Measurements from ENCODE around the gene PTCD2.

Gene PTCD2

GRCh38 chr5:72407078-72407477 is 86.9 kb downstream of the PTCD2 start:
- Histone ChIP-seq H3K4me1 (ENCODE audit: insufficient read depth, low read length, severe bottlenecking) (no peaks in the 10 kb centered on the region), H3K36me3 (ENCODE audit: insufficient read depth, low read length) (no peaks in the 10 kb centered on the region), H3K79me2 (ENCODE audit: insufficient read depth, low read length) (no peaks in the 10 kb centered on the region), H3K9me3 (ENCODE audit: low read length) (no peaks in the 10 kb centered on the region), H2AFZ (ENCODE audit: low read length) (no peak overlapping the region), H3K4me3 (ENCODE audit: low read depth, low read length, poor library complexity, severe bottlenecking) (no peak overlapping the region), H3K27me3 (ENCODE audit: insufficient read depth, low read length) (no peaks in the 10 kb centered on the region), H3K4me2 (ENCODE audit: low read length) (no peak overlapping the region), H3F3A (ENCODE audit: insufficient read depth, low read length) (no peaks in the 10 kb centered on the region), H3K27ac (ENCODE audit: low read depth, low read length, poor library complexity, severe bottlenecking) (no peak overlapping the region), H4K20me1 (ENCODE audit: insufficient read depth, low read length) (no peaks in the 10 kb centered on the region), H3K9me2 (ENCODE audit: low read depth, low read length) (no peaks in the 10 kb centered on the region), H3K9ac (ENCODE audit: low read length) (no peak overlapping the region)
- no peak for TF ChIP-seq EZH2 (IDR thresholded peaks at IDR 0.05; ENCODE audit: borderline replicate concordance, low read length)
- TF ChIP-seq CTCF (IDR thresholded peaks at IDR 0.05; ENCODE audit: low read length): no peak

GRCh38 chr5:72407541-72407940 is 87.4 kb downstream of the PTCD2 start:
- Histone ChIP-seq H3K4me1 (ENCODE audit: insufficient read depth, low read length, severe bottlenecking) (no peaks in the 10 kb centered on the region), H3K9me2 (ENCODE audit: low read depth, low read length) (no peaks in the 10 kb centered on the region), H3K27ac (ENCODE audit: low read depth, low read length, poor library complexity, severe bottlenecking) (no peak overlapping the region), H3F3A (ENCODE audit: insufficient read depth, low read length) (no peaks in the 10 kb centered on the region), H2AFZ (ENCODE audit: low read length) (no peak overlapping the region), H3K4me2 (ENCODE audit: low read length) (no peak overlapping the region), H3K9me3 (ENCODE audit: low read length) (no peaks in the 10 kb centered on the region), H3K9ac (ENCODE audit: low read length) (no peak overlapping the region), H3K27me3 (ENCODE audit: insufficient read depth, low read length) (no peaks in the 10 kb centered on the region), H4K20me1 (ENCODE audit: insufficient read depth, low read length) (no peaks in the 10 kb centered on the region), H3K36me3 (ENCODE audit: insufficient read depth, low read length) (no peaks in the 10 kb centered on the region), H3K4me3 (ENCODE audit: low read depth, low read length, poor library complexity, severe bottlenecking) (no peak overlapping the region), H3K79me2 (ENCODE audit: insufficient read depth, low read length) (no peaks in the 10 kb centered on the region)
- TF ChIP-seq EZH2 (IDR thresholded peaks at IDR 0.05; ENCODE audit: borderline replicate concordance, low read length) (no peak), CTCF (IDR thresholded peaks at IDR 0.05; ENCODE audit: low read length) (no peak)

- Histone ChIP-seq H3F3A (ENCODE audit: insufficient read depth, low read length) (no peaks in the 10 kb centered on the region), H3K4me2 (ENCODE audit: low read length) (no peak overlapping the region), H3K27ac (ENCODE audit: low read depth, low read length, poor library complexity, severe bottlenecking) (no peak overlapping the region), H3K4me1 (ENCODE audit: insufficient read depth, low read length, severe bottlenecking) (no peaks in the 10 kb centered on the region), H3K27me3 (ENCODE audit: insufficient read depth, low read length) (no peaks in the 10 kb centered on the region), H3K9me3 (ENCODE audit: low read length) (no peaks in the 10 kb centered on the region), H3K9ac (ENCODE audit: low read length) (no peak overlapping the region), H4K20me1 (ENCODE audit: insufficient read depth, low read length) (no peaks in the 10 kb centered on the region), H2AFZ (ENCODE audit: low read length) (no peak overlapping the region), H3K36me3 (ENCODE audit: insufficient read depth, low read length) (no peaks in the 10 kb centered on the region), H3K4me3 (ENCODE audit: low read depth, low read length, poor library complexity, severe bottlenecking) (no peak overlapping the region), H3K79me2 (ENCODE audit: insufficient read depth, low read length) (no peaks in the 10 kb centered on the region), H3K9me2 (ENCODE audit: low read depth, low read length) (no peaks in the 10 kb centered on the region)
- TF ChIP-seq EZH2 (IDR thresholded peaks at IDR 0.05; ENCODE audit: borderline replicate concordance, low read length): no peak
- TF ChIP-seq CTCF (IDR thresholded peaks at IDR 0.05; ENCODE audit: low read length): no peak
Observed at GRCh38 chr5:72408127-72408526, 88.0 kb downstream of the PTCD2 start.

Data from OCI-LY1 (cell line).